ENCODE measurements around the gene SAV1.

SAV1 gene

GRCh38 chr14:50605766-50606165 lies 62.3 kb downstream of the SAV1 start:
- DNase-seq = no peak

- no peak for DNase-seq
These were observed 64.5 kb downstream of the SAV1 start for GRCh38 chr14:50603565-50603964.

GRCh38 chr14:50602035-50602434 lies 66.1 kb downstream of the SAV1 start:
- DNase-seq = no peak

- DNase-seq = no peak
These were observed 66.7 kb downstream of the SAV1 start for GRCh38 chr14:50601394-50601793.

GRCh38 chr14:50600849-50601248 lies 67.3 kb downstream of the SAV1 start:
- peak; percentile 10 for DNase-seq

GRCh38 chr14:50599700-50600444 lies 68.2 kb downstream of the SAV1 start:
- DNase-seq = peak; percentile 88

DNA sequence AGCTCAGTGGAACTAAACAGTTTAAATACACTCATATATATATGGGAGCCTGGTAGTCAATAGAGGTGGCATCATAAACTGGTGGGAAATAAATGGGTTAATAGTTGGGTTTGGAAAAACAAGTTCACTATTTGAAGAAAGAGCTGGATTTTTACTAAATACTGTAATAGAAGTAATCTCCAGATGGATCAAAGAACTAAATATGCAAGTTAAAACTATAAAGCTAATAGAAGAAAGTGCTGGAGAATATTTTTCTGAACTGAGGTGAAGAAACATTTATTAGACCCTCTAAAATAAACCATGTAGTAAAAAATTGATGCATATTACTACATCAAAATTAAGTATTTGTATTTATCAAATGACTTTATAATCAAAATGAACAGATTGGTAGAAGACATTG lies 69.3 kb downstream of the SAV1 start:
- DNase-seq = no peak

DNA sequence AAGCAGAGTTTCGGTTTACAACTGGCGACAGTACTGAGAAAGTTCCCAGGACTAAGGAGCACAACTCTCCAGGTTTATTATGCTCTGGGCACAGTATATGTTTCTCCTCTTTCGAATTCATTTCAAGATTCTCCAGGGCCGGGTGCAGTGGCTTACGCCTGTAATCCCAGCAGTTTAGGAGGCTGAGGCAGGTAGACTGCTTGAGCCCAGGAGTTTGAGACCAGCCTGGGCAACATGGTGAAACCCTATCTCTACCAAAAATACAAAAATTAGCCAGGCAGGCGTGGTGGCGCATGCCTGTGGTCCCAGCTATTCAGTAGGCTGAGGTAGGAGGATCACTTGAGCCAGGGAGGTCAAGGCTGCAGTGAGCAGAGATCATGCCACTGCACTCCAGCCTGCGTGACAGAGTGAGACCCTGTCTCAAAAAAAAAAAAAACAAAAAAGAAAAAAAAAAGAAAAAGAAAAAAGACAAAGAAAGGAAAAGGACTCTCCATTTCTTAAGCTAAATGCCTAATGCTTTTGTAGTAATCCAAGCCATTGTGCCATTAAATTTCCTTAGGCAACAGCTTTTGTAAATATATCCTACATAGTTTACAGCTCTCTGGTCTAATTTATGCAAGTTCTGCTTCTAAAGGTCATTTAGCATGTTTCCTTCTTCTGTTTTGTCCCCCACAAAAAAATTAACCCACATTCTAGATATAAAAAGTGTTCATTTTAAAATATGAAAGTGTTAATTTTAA lies 73.4 kb downstream of the SAV1 start:
- DNase-seq = no peak

DNA sequence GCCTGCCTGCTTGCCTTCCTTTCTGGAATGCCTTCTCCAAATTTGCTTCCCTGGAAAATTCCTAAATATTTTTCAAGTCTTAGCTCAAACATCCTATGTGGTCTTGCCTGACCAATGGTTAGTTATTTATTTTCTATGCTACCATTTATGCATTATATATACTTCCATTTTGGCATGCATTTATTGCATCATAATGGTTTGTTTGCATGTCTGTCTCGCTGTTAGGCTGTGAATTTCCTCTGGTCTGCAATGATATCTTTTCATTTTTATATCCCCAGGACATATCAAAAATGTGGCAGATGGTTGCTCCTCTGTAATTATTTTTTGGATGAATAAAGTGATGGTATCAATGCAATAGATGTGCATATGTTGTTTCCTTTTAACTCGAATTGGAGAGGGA lies 77.6 kb downstream of the SAV1 start:
- no peak for DNase-seq
